DOHH2 (cell line): Measurements from ENCODE around the gene PATJ.

ENCODE experiments used
- CTCF ChIP-seq: fragments of 200-600 bp; sonication (generic); IDR thresholded peaks from one replicate; pipeline ENCODE4 v1.5.1; 2014; ENCODE audit warnings: antibody characterized with exemption, mild to moderate bottlenecking, low read depth, low read length; ENCODE audit not compliant: poor library complexity, severe bottlenecking
- EZH2phosphoT487 ChIP-seq: fragments of 200-600 bp; sonication (generic); IDR thresholded peaks from 2 replicates; pipeline ENCODE4 v1.6.1; 2017; ENCODE audit warnings: borderline replicate concordance, mild to moderate bottlenecking, antibody characterized with exemption, low read length, moderate library complexity, mixed read lengths

- TF ChIP-seq CTCF (no peak), EZH2phosphoT487 (no peak)
Observed at GRCh38 chr1:61864489-61864888, 122.2 kb downstream of the PATJ start.
